Epithelial cell of proximal tubule (primary cell): ENCODE results near the gene ACAD8. TPM values are rescaled to one million over a fixed set of nuclear protein-coding genes. Genes with fewer than 3 reads are reported as not detected.

ENCODE experiments used
- DNase-seq: peaks from one replicate; pipeline ENCODE4 v3.0.0-alpha.2; 2011; ENCODE audit warnings: low read depth
- H3K4me3 ChIP-seq: 2 replicates; pipeline ENCODE4 v1.5.1; 2011; ENCODE audit warnings: low read depth, mild to moderate bottlenecking, low read length
- total RNA-seq: library from RNA; depleted of rRNA; stranded (reverse); fragments of >200 nt; gene quantifications from 2 replicates; pipeline ENCODE4 v1.2.3, GENCODE V29; 2015
- TF ChIP-seq, protein P1 (sequence below): conservative IDR thresholded peaks from 2 replicates; pipeline ENCODE4 v1.5.1; 2012; ENCODE audit warnings: low read depth, mild to moderate bottlenecking, low read length

Gene ACAD8
- total RNA-seq, 1 donor from 2014 or later: 18.1 TPM

DNA sequence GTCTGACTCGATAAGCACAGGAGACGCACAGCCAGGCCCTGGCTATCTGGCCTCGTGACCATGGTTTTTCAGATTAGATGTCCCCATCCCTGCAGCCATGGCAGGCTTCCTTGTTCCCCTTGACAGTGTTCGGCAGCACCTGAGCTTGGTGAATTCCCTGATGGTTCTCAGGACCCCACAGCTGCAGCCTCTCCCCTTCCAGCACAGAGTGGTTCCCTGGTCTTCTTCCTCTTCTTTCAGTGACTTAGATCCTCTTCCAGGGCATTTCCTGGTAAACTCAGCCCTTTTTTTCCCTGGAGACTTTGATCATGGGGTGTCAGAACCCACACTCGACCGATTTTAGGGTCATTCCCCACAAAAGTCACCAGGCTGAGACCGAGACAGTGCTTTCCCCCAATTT lies 37.3 kb downstream of the ACAD8 start:
- H3K4me3 ChIP-seq: no peak overlapping the region
- TF ChIP-seq, protein P1, sequence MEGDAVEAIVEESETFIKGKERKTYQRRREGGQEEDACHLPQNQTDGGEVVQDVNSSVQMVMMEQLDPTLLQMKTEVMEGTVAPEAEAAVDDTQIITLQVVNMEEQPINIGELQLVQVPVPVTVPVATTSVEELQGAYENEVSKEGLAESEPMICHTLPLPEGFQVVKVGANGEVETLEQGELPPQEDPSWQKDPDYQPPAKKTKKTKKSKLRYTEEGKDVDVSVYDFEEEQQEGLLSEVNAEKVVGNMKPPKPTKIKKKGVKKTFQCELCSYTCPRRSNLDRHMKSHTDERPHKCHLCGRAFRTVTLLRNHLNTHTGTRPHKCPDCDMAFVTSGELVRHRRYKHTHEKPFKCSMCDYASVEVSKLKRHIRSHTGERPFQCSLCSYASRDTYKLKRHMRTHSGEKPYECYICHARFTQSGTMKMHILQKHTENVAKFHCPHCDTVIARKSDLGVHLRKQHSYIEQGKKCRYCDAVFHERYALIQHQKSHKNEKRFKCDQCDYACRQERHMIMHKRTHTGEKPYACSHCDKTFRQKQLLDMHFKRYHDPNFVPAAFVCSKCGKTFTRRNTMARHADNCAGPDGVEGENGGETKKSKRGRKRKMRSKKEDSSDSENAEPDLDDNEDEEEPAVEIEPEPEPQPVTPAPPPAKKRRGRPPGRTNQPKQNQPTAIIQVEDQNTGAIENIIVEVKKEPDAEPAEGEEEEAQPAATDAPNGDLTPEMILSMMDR: no peak
- no peak for DNase-seq

DNA sequence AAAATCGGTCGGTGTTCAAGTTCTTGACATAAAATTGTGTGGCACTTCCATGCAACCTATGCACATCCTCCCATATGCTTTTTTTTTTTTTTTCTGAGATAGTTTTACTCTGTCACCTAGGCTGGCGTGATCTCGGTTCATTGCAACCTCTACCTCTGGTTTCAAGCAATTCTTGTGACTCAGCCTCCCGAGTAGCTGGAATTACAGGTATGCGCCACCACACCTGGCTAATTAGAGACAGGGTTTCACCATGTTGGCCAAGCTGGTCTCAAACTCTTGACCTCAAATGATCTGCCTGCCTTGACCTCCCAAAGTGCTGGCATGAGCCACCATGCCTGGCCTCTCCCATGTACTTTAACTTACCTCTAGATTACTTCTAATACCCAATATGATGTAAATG lies 37.8 kb downstream of the ACAD8 start:
- no peak for DNase-seq
- no peak overlapping the region for H3K4me3 ChIP-seq
- TF ChIP-seq, protein P1: no peak

DNA sequence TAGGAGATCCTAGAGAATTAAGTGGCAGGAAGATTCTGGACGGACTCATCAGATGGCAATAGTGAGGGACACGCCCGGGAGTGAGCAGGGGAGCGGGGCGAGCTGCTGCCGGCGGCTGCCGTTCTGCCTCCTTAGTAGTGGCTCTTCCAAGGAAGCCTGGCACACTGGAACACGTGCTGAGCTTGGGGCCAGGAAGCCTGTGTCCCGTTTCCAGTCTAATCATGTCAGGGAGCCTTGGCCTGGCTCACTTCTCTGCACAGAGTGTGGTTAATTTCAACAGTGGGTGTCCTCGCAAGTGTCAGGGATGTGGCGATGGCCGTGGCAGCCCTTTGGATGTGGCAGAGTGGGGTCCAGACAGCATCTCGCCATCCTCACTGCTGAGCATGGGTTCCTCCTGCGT lies 39.3 kb downstream of the ACAD8 start:
- H3K4me3 ChIP-seq: no peak overlapping the region
- no peak for DNase-seq
- TF ChIP-seq, protein P1: no peak

DNA sequence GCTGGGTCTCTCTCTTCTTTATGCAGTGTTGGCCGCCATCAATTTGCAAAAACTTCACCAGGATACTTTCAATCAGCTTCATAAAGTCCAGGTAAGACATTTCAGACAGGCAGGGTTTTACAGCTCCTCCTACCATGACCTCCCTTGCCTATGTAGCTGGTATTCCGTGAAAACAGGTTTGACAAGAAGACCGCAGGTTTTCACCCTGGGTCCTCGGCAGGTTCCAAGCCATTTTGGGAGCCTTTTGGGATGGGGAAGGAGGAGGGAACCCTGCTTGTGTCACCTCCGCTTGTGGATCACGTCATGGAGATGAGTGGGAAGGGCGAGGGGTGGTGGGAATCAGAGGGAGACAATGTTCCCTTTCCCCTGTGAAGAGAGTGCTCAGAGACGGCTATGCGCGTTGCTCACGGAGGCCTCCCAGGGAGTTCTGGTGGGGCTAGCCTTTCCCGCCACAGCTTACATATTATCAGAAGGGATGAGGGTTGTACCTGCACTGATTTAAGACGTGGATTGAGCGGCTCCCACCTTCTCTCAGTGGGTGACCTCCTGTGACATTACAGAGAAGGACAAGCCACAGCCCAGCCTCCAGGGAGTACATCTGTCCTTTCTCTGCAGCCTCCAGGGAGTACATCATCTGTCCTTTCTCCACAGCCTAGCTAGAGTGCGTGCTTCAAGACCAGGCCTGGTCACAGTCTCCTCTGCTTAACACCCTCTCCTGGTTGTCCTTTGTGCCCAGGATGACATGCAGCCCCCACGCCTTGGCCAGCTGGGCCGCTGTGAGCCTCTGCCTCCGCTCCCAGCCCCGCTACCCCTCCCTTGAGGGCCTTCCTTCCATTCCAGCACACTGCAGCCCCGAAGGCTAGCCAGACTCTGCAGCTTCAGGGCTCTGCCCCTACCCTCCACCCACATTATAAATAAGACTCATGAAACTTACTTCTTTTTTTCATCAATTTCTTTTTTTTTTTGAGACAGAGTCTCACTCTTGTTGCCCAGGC lies 40.0 kb downstream of the ACAD8 start:
- H3K4me3 ChIP-seq: no peak overlapping the region
- DNase-seq: no peak

DNA sequence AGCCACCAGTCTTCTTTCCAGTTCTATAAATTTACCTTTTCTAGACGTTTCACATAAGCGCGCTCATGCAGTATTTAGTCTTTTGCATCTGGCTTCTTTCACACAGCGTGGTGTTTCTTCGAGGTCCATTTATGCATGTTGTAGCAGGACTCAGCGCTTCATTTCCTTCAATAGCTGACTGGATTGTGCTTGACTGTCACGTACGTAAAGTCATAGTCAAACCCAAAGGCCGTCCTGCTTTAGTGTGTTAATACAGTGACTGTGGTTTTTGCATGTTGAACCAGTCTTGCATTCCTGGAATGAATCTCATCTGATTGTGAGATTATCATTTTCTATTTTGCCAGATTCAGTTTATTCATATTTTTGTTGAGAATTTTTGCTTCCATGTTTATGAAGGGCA lies 41.3 kb downstream of the ACAD8 start:
- DNase-seq: no peak
- TF ChIP-seq, protein P1: no peak
- H3K4me3 ChIP-seq: no peak overlapping the region

More for the DNA sequence above, 40.0 kb downstream of the ACAD8 start:
- TF ChIP-seq, protein P1: no peak

DNA sequence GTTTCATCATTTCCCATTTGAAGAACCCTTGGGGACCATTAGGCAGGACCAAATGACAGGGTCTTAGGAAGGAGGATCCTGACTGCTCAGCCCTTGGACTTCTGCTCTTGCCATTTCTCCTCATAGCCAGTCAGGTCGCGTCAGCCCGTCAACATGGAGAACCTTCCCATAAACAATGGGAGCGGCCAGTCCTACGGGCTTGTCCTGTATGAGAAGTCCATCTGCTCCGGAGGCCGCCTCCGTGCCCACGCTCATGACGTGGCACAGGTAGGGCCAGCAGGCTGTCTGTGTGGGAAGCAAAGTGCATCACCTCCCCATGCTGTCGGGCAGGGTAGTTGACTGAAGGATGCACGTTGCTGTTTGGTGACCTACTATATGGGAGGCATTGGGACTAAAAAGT lies 58.9 kb downstream of the ACAD8 start:
- TF ChIP-seq, protein P1: no peak
- H3K4me3 ChIP-seq: no peak overlapping the region
- no peak for DNase-seq
